CD4-positive, alpha-beta T cell treated with Interleukin-2 at 100 ng/mL for 4 hours (primary cell): ENCODE measurements around the gene TXNL4A.

Experiments
- DNase-seq: peaks from one replicate; pipeline ENCODE4 v3.0.0-alpha.2; 2020; ENCODE audit warnings: low spot score

TXNL4A gene

GRCh38 chr18:79991494-79991893 is 3.1 kb upstream of the TXNL4A start:
- no peak for DNase-seq

GRCh38 chr18:79989195-79989497 is 783 bp upstream of the TXNL4A start:
- no peak for DNase-seq

GRCh38 chr18:79988071-79988450 is 302 bp downstream of the TXNL4A start:
- DNase-seq, result peak; percentile 45

GRCh38 chr18:79987566-79987965 is 797 bp downstream of the TXNL4A start:
- no peak for DNase-seq

GRCh38 chr18:79986726-79987125 is 1.6 kb downstream of the TXNL4A start:
- DNase-seq, result no peak

GRCh38 chr18:79985172-79985571 is 3.2 kb downstream of the TXNL4A start:
- no peak for DNase-seq

- no peak for DNase-seq
These were observed 4.6 kb downstream of the TXNL4A start for GRCh38 chr18:79983793-79984192.

GRCh38 chr18:79983253-79983652 is 5.1 kb downstream of the TXNL4A start:
- no peak for DNase-seq

GRCh38 chr18:79982736-79983135 is 5.6 kb downstream of the TXNL4A start:
- DNase-seq, result no peak

- DNase-seq, result no peak
These were observed 7.8 kb downstream of the TXNL4A start for GRCh38 chr18:79980585-79980984.

GRCh38 chr18:79979843-79980242 is 8.5 kb downstream of the TXNL4A start:
- no peak for DNase-seq

- no peak for DNase-seq
These were observed 12.2 kb downstream of the TXNL4A start for GRCh38 chr18:79975985-79976680.

- no peak for DNase-seq
These were observed 13.3 kb downstream of the TXNL4A start for GRCh38 chr18:79975043-79975442.

- DNase-seq, result no peak
These were observed 14.2 kb downstream of the TXNL4A start for GRCh38 chr18:79974025-79974654.

- no peak for DNase-seq
These were observed 14.8 kb downstream of the TXNL4A start for GRCh38 chr18:79973517-79973916.

- DNase-seq, result no peak
These were observed 15.6 kb downstream of the TXNL4A start for GRCh38 chr18:79972720-79973119.

GRCh38 chr18:79971986-79972385 is 16.4 kb downstream of the TXNL4A start:
- no peak for DNase-seq

- DNase-seq, result no peak
These were observed 17.0 kb downstream of the TXNL4A start for GRCh38 chr18:79971211-79971952.

- DNase-seq, result no peak
These were observed 17.8 kb downstream of the TXNL4A start for GRCh38 chr18:79970419-79971133.

GRCh38 chr18:79965119-79965902 is 23.1 kb downstream of the TXNL4A start:
- DNase-seq, result no peak

- DNase-seq, result peak; percentile 58
These were observed 23.8 kb downstream of the TXNL4A start, which contains the start of gene HSBP1L1 for GRCh38 chr18:79964330-79965118. Gene HSBP1L1, plus strand, starts transcription at chr18:79964643. Its CDS starts 93 bp downstream, at chr18:79964736.
